HG02943 (cell line): ENCODE results near the gene PAX7.

Source experiments
- ATAC-seq: cut with Tn5 transposase; IDR thresholded peaks from one replicate; pipeline ENCODE4 v1.9.1; 2021; ENCODE audit warnings: mild to moderate bottlenecking, low read depth, moderate library complexity; ENCODE audit not compliant: unreplicated experiment

PAX7 gene

DNA sequence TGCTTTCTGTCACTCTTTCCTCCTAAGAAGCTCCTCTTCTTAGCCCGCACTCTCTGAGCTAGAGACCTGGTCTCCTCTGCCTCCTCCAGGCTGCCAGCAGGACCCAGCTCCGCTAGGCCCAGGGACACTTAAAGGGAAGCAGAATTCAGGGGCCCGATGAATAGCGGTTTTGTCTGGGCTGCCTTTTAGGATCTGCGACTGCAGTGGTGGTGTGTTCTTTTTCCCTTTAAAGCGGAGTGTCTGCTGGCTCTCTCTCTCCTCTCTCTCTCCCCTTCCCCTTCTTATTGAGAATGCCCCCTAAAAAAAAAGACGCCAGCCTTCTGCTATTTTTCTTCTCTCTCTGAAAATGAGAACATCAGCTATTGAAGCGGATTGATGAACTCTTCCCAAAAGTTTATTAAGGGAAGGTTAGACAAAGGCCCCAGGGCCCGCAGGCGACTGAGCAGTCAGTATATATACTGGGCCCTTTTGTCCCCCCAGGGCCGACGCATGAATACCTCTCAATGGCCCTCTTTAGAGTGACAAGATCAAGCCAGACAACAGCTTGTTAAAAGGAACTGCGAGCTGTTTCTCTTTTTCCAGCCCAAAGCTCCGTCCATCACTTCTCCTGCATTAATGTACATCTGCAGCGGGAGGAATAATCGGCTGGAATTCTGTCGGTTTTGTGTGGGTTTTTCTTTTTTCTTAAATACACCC, 27.0 kb downstream of the PAX7 start:
- no peak for ATAC-seq

DNA sequence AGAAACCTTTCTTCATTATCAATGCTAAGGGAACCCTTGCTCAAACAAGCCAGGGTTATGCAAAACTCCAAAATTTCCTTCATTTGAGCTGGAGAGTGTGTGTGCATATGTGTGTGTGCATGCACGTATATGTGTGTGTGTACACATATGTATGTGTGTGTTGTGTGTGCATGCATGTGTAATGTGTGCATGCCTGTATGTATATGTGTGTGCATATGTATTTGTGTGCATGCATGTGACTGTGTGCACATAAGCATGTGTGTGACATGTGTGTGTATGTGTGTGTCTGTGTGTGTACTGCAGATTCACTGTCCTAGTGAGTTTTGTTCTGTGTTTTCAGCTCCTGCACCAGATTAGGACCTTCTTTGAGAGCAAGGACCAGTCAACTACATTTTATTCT, 28.2 kb downstream of the PAX7 start:
- ATAC-seq = no peak

- ATAC-seq = no peak
Measured at GRCh38 chr1:18661404-18662285, 31.0 kb downstream of the PAX7 start.

- no peak for ATAC-seq
Measured at GRCh38 chr1:18662286-18662639, 31.6 kb downstream of the PAX7 start.

DNA sequence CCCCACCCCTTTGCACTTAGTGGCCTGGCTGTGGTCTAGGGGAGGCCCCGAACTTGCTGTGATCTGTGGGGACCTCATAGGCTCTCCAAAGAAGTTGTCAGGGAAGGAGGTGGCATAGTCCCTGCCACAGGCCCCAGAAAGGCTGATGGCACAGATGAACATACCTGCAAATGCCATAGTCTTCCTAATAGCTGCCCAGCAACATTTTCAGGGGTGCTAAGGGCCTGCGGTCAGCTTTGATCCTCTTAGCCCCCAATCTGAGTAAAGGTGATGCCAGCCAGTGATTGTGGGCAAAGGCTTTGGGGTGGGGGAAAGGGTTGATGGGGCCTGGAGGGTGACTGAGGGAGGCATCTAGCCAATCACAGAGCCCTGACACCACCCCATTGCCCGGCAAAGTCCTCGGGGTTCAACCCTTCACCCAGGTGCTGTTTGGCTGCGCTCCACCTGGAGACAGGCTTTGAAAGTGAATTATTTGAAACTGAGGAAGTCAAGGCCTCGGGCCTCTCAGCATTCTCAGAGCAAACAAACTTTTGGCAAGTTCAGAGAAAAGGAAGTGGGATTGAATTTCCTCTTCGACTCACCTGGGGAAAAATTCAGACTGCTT, 35.8 kb downstream of the PAX7 start:
- no peak for ATAC-seq

- no peak for ATAC-seq
Measured at GRCh38 chr1:18667333-18667732, 36.7 kb downstream of the PAX7 start.

- ATAC-seq = no peak
Measured at GRCh38 chr1:18668046-18668445, 37.4 kb downstream of the PAX7 start.

DNA sequence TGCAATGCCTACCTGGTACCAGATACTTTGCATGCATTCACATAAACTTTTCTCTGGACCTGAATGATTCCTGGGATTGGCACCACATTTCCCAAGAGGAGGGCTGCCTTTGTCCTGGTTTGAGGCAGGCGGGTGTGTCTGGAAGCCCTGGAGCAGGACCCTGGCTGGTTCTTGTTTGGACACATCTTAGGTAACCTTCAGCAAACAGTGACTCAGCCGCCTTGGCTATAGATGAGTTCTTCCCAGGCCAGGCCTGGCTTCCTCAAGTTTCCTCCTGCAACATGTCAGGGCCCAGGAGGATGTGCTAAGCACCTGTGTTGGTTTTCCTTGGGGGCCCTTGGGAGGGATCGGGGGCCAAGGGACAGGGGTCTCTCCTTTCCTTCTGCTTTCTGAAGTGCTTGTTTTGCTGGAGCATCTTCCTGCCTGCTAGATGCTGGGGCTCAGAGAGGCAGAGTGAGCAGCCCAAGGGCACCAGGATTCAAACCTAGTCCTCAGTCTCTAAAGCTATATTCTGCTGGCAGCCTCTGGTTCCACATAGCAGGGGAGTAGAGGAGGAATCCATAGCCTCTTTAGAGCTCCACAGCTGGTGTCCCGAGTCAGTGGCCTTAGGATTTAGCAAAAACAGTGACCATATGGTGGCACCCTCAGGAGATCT, 38.2 kb downstream of the PAX7 start:
- ATAC-seq = no peak

- no peak for ATAC-seq
Measured at GRCh38 chr1:18670121-18670867, 39.6 kb downstream of the PAX7 start.

DNA sequence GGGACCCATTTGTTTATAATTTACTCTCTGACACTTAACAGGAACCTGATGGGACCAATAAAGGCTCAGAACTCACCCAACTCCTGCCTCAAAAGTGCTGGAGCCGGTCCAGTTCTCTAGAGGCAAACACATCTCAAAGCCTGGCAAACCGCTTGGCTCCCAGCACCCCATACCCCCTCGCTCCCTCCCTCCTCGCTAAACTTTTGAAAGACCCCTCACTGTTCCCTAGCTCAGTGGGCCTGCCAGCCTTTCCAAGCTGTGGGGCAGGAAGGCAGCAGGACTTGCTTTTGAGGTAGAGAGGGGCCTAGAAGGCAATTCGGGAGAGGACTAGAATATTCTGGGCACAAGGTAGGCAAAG, 40.2 kb downstream of the PAX7 start:
- no peak for ATAC-seq

GRCh38 chr1:18673976-18674375, 43.3 kb downstream of the PAX7 start:
- no peak for ATAC-seq

GRCh38 chr1:18676332-18676781, 45.7 kb downstream of the PAX7 start:
- ATAC-seq = no peak

- ATAC-seq = no peak
Measured at GRCh38 chr1:18681423-18681835, 50.8 kb downstream of the PAX7 start.

GRCh38 chr1:18682375-18682774, 51.7 kb downstream of the PAX7 start:
- ATAC-seq = no peak

- no peak for ATAC-seq
Measured at GRCh38 chr1:18684303-18684702, 53.7 kb downstream of the PAX7 start.

DNA sequence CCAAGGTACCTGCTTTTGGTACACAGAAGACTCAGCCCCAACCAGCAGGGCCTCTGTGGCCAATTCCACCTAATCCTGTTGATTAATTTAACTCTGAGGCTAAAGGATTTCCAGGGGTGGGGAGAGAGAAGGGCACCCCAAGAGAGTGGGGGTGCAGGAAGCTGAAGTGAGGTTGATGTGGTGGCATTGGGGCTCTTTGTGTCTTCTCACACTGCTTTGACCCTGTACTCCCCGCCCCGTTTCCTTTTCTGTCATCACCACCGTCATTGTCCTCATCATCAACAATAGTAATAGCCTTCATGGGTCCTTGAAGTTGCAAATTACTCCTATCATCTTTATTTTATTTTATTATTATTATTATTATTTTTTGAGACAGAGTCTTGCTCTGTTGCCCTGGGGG, 55.9 kb downstream of the PAX7 start:
- ATAC-seq = no peak

GRCh38 chr1:18687273-18687672, 56.6 kb downstream of the PAX7 start:
- no peak for ATAC-seq

DNA sequence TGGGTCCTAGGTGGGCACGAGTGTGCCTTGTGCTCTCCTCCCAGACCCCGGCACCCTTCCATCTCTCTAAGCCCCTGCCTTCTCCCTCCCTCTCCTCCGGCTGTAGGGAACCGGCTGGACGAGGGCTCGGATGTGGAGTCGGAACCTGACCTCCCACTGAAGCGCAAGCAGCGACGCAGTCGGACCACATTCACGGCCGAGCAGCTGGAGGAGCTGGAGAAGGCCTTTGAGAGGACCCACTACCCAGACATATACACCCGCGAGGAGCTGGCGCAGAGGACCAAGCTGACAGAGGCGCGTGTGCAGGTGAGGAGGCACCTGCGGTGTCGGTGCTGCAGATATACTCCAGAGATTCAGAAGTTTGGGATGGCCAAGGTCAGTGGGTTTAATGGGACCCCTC, 61.0 kb downstream of the PAX7 start:
- no peak for ATAC-seq

DNA sequence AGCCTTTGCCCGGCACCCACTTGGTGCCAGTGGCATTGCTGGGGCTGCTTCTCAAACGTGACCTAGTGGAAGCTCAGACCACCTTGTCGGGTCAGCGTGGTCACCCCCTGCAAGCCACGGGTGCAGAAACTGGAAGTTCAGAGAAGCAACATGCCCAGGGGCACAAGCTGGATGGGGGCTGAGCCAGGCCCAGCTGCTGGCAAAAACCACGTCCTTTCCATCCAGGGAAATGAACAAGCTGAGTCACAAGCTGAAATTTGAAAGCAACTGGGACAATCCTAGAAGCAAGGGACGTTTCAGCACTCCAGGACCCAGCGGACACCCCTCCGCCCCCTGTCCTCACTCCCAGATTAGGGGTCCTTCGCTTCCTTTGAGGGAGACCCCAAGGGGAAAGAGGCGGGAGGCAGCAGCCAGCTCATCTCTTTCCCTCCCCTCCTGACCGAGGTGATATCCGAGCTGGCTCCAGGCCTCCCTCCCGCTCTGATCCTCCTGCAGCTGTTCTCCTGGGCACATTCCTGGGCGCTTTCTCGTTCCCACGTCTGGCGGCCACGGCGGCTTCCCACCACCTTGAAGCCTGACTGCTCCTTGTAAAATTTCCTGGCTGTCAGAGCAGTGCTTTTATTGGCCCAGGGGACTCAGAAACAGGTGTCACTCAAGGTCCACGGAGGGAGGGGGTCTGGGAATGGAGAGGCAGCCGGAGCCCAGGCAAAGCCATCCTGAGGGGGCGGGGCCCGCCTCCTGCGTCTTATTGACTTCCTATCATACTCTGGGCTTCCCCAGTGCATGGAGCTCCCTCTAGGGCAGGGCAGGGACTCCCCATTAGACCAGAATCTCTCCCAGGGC, 62.8 kb downstream of the PAX7 start:
- ATAC-seq = no peak
